Stomach smooth muscle (tissue), 2 donors: Measurements from ENCODE around the gene TPRKB.
"Not testable (repeated sequence)": the region's sequence is repeated elsewhere in the genome, so short reads cannot be mapped to it uniquely, and the experiment has no call there.

Experiments used
- H3K27ac ChIP-seq: one replicate; pipeline ENCODE4 v1.7.0; 2013; ENCODE audit warnings: mild to moderate bottlenecking, low read length, inconsistent platforms
- H3K27me3 ChIP-seq, 2 donors: one replicate each; pipeline ENCODE4 v1.7.0; 2013; ENCODE audit warnings: low read length in 2 of 2; ENCODE audit not compliant: insufficient read depth in 2 of 2, control insufficient read depth in 1 of 2
- H3K36me3 ChIP-seq, 2 donors: one replicate each; pipeline ENCODE4 v1.7.0; 2013; ENCODE audit warnings: low read length in 2 of 2; ENCODE audit not compliant: control insufficient read depth in 2 of 2, insufficient read depth in 2 of 2
- H3K4me1 ChIP-seq: one replicate; pipeline ENCODE4 v1.7.0; 2013; ENCODE audit warnings: low read length; ENCODE audit not compliant: control insufficient read depth, insufficient read depth
- H3K4me3 ChIP-seq, 2 donors: one replicate each; pipeline ENCODE4 v1.7.0; 2013; ENCODE audit warnings: low read length in 2 of 2
- H3K9ac ChIP-seq, 2 donors: one replicate each; pipeline ENCODE4 v1.7.0; 2013; ENCODE audit warnings: low read length in 2 of 2, mild to moderate bottlenecking in 1 of 2
- H3K9me3 ChIP-seq, 2 donors: one replicate each; pipeline ENCODE4 v1.7.0; 2013; ENCODE audit warnings: low read length in 2 of 2; ENCODE audit not compliant: control insufficient read depth in 2 of 2
- donor health status: healthy.
- donor health status: Pancreatic carcinoma.

The TPRKB gene

GRCh38 chr2:73736855-73737779 is at the start of gene TPRKB:
Gene TPRKB, minus strand, starts transcription at chr2:73737345. Its CDS starts 2,776 bp downstream, at chr2:73734569.
- Histone ChIP-seq H3K36me3 (peaks cover 7 to 16% of the 10 kb centered on the region in 2 donors), H3K9me3 (no peaks in the 10 kb centered on the region), H3K4me3 (peak within 1 kb of the TSS; percentile 79 to 96), H3K27me3 (no peaks in the 10 kb centered on the region), H3K27ac (peak within 1 kb of the TSS; percentile 64), H3K9ac (peak within 1 kb of the TSS; percentile 84 to 90), H3K4me1 (peaks cover 17% of the 10 kb centered on the region)

DNA sequence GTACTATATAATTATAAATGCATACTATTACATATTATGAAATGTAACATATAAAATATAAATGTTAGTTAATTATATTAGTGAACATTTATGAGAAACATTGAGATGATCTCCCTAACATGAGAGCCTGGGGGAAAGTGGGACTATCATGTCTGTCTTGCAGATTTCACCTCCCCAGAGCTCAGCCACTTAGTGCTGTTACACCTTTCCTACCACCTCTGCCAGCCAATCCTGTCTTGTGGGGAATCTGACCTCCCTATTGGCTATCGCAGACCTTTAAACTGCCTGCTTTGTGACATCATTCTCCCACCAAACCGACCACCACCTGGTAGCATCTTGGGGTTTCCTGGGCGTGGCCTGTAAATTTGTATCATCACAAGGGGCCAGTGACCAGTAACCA is 46.7 kb upstream of the TPRKB start, which contains the start of gene C2orf78:
C2orf78 (plus strand) TSS at position 301 of the 400 bp plus-strand sequence. CDS start 127 bp downstream, outside the sequence.
- not testable (repeated sequence) for H3K27ac ChIP-seq, H3K4me1 ChIP-seq, H3K9me3 ChIP-seq, H3K27me3 ChIP-seq, H3K36me3 ChIP-seq, H3K4me3 ChIP-seq, H3K9ac ChIP-seq

GRCh38 chr2:73783402-73783801 is 46.3 kb upstream of the TPRKB start:
- not testable (repeated sequence) for H3K4me3 ChIP-seq

GRCh38 chr2:73780237-73780582 is 43.1 kb upstream of the TPRKB start:
- Histone ChIP-seq H3K9ac (peak overlapping the region in 1 of 2 donors; percentile 0), H3K36me3 (peaks cover 0 to 7% of the 10 kb centered on the region in 2 donors), H3K27me3 (no peaks in the 10 kb centered on the region), H3K4me3 (peak overlapping the region; percentile 96 to 100), H3K4me1 (peaks cover 12% of the 10 kb centered on the region), H3K27ac (peak overlapping the region; percentile 89), H3K9me3 (no peaks in the 10 kb centered on the region)

More at GRCh38 chr2:73783402-73783801, 46.3 kb upstream of the TPRKB start:
- H3K27me3 ChIP-seq, H3K9ac ChIP-seq, H3K36me3 ChIP-seq, H3K9me3 ChIP-seq, H3K27ac ChIP-seq, H3K4me1 ChIP-seq: not testable (repeated sequence)

DNA sequence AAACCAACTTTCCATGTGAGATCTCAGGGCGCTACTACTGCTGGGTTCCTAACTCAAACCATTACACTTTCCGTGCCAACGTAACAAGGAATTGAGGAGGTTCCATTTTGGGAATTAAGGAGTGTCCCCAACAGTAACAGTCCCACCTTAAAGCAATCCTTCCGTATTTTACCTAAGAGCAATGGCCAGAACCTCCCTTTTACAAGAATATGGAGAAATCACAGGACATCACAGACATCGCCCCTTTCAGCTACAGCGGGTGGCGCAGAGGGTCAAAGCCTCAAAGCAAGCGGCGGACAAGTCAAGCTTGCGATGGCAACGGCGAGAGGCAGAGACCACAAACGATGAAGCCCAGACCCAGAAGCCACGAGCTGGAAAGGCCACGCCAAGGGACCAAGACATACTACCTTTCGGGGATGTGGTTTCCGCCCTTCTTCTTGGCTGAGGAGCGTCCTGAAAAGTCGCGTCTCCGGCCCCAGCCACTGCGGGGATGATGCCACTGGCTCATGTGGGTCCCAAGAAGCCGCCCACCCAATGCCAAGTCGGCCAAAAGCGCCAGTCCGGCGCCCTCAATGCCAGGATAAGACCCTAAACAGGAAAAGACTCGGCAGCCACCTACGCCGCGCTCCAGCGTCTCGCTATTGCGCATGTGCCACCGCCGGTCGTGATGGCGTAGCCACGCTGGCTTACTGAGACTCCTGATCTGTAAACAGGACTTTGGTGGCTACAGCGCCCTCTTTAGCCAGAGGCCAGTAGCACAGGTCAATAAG is 42.5 kb upstream of the TPRKB start, which contains the start of gene DUSP11:
DUSP11 (minus strand) TSS at position 637 of the 770 bp plus-strand sequence; CDS start at position 508, 129 bp downstream.
- H3K36me3 ChIP-seq: peaks cover 3 to 7% of the 10 kb centered on the region in 2 donors

DNA sequence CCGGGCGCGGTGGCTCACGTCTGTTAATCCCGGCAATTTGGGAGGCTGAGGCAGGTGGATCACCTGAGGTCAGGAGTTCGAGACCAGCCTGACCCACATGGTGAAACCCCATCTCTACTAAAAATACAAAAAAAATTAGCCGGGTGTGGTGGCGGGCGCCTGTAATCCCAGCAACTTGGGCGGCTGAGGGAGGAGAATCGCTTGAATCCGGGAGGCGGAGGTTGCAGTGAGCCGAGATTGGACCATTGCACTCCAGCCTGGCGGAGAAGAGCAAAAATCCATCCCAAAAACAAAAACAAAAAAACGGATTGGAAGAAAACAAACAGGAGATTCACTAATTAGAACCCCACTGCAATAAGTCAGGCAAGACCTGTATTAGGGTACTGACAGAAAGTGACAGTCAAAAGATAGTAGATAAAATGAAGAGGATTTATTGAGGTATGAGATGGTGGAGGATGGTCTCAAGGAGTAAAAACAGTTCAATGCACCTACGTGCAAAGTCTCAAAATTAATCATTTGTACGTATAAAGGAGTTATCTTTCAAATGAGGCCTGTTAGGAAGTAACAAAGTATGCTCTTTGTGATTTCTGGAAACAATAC is 41.8 kb upstream of the TPRKB start:
- not testable (repeated sequence) for H3K27me3 ChIP-seq, H3K36me3 ChIP-seq, H3K9me3 ChIP-seq, H3K27ac ChIP-seq
- peak overlapping the region; percentile 96 to 100 for H3K4me3 ChIP-seq
- peaks cover 12% of the 10 kb centered on the region for H3K4me1 ChIP-seq
- H3K9ac ChIP-seq: peak overlapping the region; percentile 96 to 99

More for the DNA sequence above, 42.5 kb upstream of the TPRKB start, which contains the start of gene DUSP11:
- Histone ChIP-seq H3K9me3 (no peaks in the 10 kb centered on the region), H3K27me3 (no peaks in the 10 kb centered on the region), H3K27ac (peak within 1 kb of the TSS; percentile 89), H3K4me3 (peak within 1 kb of the TSS; percentile 96 to 100), H3K9ac (peak within 1 kb of the TSS; percentile 96 to 99), H3K4me1 (peaks cover 12% of the 10 kb centered on the region)

DNA sequence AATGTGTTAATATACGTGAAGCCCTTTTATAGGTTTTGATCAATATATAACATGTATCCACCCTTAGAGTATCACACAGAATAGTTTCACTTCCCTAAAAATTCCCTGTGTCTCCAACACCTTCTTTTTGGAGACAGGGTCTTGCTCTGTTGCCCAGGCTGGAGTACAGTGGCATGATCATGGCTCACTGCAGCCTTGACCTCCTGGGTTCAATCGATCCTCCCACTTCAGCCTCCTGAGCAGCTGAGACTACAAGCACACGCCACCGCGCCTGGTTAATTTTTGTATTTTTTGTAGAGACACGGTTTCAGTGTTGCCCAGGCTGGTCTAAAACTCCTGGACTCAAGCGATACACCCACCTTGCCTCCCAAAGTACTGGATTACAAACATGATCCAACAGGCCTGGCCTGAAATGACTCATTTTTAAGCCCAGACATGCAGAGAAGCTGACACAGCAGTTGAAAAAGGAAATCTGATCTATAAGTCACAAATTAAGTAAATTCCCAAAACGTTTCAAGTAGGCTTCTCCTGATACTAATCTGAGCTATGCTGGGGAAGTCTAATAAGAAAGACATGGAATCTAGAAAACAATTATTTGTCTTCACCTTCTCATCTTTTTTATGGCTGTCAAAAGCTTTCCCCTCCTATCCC is 39.8 kb upstream of the TPRKB start:
- Histone ChIP-seq H3K9me3 (no peaks in the 10 kb centered on the region), H3K4me3 (no peak overlapping the region), H3K27ac (no peak overlapping the region), H3K9ac (no peak overlapping the region), H3K4me1 (peaks cover 12% of the 10 kb centered on the region), H3K36me3 (peaks cover 16 to 23% of the 10 kb centered on the region in 2 donors), H3K27me3 (no peaks in the 10 kb centered on the region)

DNA sequence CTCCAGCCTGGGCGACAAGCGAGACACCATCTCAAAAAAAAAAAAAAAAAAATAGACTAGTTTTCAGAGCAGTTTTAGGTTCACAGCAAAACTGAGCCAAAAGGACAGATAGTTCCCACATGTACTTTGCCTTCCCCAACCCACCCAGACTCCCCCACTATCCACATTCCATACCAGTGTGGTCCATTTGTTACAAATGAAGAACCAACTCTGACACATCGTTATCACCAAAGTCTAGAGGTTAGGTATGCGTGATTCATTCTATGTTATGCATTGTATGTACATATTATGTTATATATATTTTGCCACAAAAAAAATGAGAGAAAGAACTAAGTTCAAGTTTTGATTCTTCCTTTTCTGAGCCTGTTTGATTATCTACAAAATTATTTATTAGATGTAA is 39.2 kb upstream of the TPRKB start:
- Histone ChIP-seq H3K36me3 (peaks cover 16 to 23% of the 10 kb centered on the region in 2 donors), H3K9me3 (no peaks in the 10 kb centered on the region), H3K4me3 (no peak overlapping the region), H3K27me3 (no peaks in the 10 kb centered on the region), H3K9ac (no peak overlapping the region), H3K4me1 (peaks cover 12% of the 10 kb centered on the region), H3K27ac (no peak overlapping the region)

DNA sequence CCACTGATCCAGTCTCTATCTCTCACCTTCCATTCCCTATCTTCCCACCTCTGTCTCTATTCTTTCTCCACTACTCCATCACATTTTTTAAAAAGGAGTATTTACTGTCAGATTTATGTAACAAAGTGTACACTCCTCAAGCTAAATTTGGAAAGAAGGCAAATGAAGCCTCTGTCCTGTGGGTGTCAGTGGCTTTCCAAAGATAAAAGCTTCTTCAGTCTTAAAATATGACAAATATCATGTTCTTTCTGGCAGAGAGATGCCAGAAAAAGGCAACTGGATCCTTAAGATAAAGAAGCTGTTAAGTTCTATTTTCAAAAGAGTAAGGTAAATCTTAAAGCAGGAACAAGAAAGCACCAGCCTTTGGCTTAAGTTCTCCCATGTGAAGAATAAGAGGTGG is 35.7 kb upstream of the TPRKB start:
- Histone ChIP-seq H3K4me3 (no peak overlapping the region), H3K27ac (no peak overlapping the region), H3K9ac (no peak overlapping the region), H3K4me1 (no peaks in the 10 kb centered on the region), H3K36me3 (peaks cover 25 to 32% of the 10 kb centered on the region in 2 donors), H3K9me3 (no peaks in the 10 kb centered on the region), H3K27me3 (no peaks in the 10 kb centered on the region)

GRCh38 chr2:73770725-73771124 is 33.6 kb upstream of the TPRKB start:
- H3K9me3 ChIP-seq: no peaks in the 10 kb centered on the region
- peaks cover 25 to 35% of the 10 kb centered on the region in 2 donors for H3K36me3 ChIP-seq
- H3K4me1 ChIP-seq: no peaks in the 10 kb centered on the region
- H3K4me3 ChIP-seq: no peak overlapping the region
- H3K27me3 ChIP-seq: no peaks in the 10 kb centered on the region
- no peak overlapping the region for H3K9ac ChIP-seq
- H3K27ac ChIP-seq: no peak overlapping the region
